Neuron (in vitro differentiated cells): ENCODE measurements around the gene SPTSSB.
A peak's percentile ranks its signal among the peaks of the same experiment; 100 is the strongest.

Source experiments
- H2AFZ ChIP-seq: one replicate; pipeline ENCODE4 v1.6.1; 2013; ENCODE audit warnings: low read depth, mild to moderate bottlenecking, inconsistent platforms, low read length, moderate library complexity
- H3K27me3 ChIP-seq: one replicate; pipeline ENCODE4 v1.6.1; 2013; ENCODE audit warnings: low read length; ENCODE audit not compliant: insufficient read depth
- H3K36me3 ChIP-seq: one replicate; pipeline ENCODE4 v1.6.1; 2013; ENCODE audit warnings: low read length; ENCODE audit not compliant: insufficient read depth
- H3K4me1 ChIP-seq: one replicate; pipeline ENCODE4 v1.6.1; 2013; ENCODE audit warnings: low read length; ENCODE audit not compliant: insufficient read depth
- H3K4me3 ChIP-seq: 2 replicates; pipeline ENCODE4 v1.5.1; 2013; ENCODE audit warnings: mild to moderate bottlenecking, low read length, moderate library complexity
- H3K9me3 ChIP-seq: one replicate; pipeline ENCODE4 v1.6.1; 2013; ENCODE audit warnings: low read length

SPTSSB gene

DNA sequence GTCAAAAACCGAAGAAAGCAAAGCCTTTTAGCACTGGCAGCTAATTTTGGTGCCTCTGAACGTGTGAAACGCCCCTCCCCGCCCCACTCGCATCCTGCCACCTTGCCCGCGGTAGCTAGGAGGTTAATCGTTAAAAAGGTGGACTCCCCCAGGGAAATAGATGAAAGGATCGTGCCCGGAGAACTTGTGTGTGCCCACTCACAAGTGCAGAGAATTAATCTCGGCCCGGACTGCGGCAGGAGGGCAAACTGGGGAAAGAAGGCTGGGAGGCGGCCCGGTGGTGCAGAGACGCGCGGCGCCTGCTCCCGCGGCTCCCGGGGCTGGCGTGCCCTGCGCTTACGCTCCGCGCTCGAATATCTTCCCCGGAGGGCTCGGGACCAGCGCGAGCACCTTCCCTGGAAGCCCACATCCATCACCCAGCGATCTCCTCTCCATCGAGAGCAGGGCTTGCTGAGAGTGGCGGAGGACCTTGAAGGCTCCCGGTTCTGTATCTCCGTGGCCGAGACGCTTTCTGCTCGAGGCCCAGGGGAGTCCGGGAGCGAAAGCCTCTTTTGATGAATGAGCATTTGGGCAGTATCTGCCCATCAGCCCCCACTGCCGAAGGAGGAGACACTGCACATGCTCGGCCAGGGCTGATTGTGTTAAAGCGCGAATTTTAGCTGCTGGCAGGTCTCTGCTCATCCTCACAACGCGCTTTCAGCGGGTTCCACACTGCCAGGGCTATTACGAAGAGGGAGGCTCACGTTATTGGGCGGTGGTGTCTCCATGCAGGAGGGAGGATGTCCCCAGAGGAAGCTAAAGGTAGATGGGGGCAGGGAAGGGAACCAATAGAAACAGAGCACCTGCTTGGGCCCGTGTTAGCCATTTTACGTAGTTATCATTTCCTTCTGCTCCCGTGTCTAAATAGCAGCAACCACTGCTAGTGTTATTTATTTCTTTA, 1.3 kb upstream of the SPTSSB start:
- Histone ChIP-seq H3K4me3 (peak overlapping the region; percentile 47), H3K4me1 (peaks cover 9% of the 10 kb centered on the region), H3K27me3 (peaks cover 53% of the 10 kb centered on the region)

DNA sequence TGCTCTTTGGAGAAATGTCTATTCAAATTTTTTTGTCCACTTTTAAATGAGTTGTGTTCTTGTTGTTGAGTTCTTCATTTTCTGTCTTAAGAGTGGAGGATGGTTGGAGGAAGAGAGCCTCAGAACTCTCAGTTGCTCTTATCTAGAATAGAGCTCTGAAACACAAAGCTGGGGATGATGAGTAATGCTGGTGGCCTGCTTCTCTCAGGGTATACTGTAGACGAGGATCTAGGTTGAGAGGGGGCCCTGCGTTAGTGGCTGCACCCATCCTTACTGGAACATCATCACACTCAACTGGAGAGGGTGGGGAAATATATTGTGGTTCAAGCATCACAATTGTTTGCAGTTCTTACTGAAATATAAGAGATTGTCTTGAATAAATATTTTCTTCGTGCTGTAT, 1.8 kb downstream of the SPTSSB start:
- H3K4me3 ChIP-seq, result no peak overlapping the region
- H3K36me3 ChIP-seq, result no peaks in the 10 kb centered on the region
- no peaks in the 10 kb centered on the region for H3K9me3 ChIP-seq
- no peak overlapping the region for H2AFZ ChIP-seq
- peaks cover 41% of the 10 kb centered on the region for H3K27me3 ChIP-seq
- peaks cover 9% of the 10 kb centered on the region for H3K4me1 ChIP-seq

More for the DNA sequence above, 1.3 kb upstream of the SPTSSB start:
- Histone ChIP-seq H2AFZ (peak overlapping the region; percentile 96), H3K9me3 (no peaks in the 10 kb centered on the region), H3K36me3 (no peaks in the 10 kb centered on the region)

DNA sequence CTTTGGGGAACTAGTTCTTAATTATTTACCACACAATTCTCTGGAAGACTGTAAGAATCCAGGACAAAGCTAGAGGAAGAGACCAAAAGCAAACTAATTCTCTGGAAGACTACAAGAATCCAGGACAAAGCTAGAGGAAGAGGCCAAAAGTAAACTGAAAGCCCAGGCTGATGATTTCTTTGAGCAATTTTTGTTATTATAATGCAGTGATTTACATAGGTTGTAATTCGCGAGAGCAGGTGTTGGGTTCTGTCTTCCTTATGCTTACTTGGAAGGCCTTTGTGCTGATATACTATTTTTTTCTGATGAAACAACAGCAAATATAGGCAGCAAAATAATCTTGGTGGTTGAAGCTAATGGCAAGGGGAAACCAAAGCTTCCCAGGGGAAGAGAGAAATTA, 5.2 kb downstream of the SPTSSB start:
- H3K27me3 ChIP-seq, result peaks cover 22% of the 10 kb centered on the region
- H3K36me3 ChIP-seq, result no peaks in the 10 kb centered on the region
- H3K9me3 ChIP-seq, result no peaks in the 10 kb centered on the region
- no peak overlapping the region for H2AFZ ChIP-seq
- H3K4me1 ChIP-seq, result no peaks in the 10 kb centered on the region
- no peak overlapping the region for H3K4me3 ChIP-seq

DNA sequence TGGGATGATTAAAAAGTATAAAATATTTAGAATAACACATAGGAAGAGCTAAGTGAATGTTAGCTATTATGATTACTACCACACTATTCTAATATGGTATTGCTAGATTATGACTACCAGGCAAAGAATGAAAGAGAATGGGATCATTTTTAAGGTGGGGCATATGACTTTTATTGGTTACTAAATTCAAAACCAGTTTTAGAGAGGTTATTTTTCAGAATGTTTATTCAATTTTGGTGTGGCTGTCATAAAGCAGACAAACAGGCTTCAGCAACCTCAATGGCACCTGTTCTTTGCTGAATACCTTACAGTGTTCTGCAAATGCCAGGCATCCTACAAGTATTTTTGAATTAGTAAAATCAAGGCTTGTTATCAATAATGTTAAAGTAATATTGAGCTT, 12.8 kb downstream of the SPTSSB start:
- Histone ChIP-seq H3K36me3 (no peaks in the 10 kb centered on the region), H3K27me3 (peaks cover 5% of the 10 kb centered on the region), H3K9me3 (no peaks in the 10 kb centered on the region), H2AFZ (no peak overlapping the region), H3K4me1 (no peaks in the 10 kb centered on the region), H3K4me3 (no peak overlapping the region)

DNA sequence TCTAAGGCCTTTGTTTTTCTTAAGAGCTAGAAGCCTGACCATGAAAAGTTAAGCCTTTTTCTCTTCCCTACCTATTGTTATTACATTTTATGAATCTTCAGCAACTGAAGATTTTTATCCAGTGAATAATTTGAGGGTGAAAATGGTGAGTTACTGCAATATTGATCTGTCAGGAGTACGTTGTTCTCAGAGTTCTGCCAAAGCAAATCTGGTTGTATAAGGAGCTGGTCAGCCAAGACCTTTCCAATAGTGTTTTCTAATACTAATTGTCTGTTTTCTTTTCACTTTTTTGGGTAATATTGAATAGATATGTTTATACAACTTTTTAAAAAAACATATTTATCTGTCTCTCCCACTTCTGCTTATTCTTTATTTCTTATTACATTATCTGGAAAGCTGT, 15.0 kb downstream of the SPTSSB start:
- Histone ChIP-seq H3K9me3 (no peaks in the 10 kb centered on the region), H3K4me1 (no peaks in the 10 kb centered on the region), H3K36me3 (no peaks in the 10 kb centered on the region), H3K4me3 (no peak overlapping the region), H2AFZ (no peak overlapping the region), H3K27me3 (peaks cover 5% of the 10 kb centered on the region)

DNA sequence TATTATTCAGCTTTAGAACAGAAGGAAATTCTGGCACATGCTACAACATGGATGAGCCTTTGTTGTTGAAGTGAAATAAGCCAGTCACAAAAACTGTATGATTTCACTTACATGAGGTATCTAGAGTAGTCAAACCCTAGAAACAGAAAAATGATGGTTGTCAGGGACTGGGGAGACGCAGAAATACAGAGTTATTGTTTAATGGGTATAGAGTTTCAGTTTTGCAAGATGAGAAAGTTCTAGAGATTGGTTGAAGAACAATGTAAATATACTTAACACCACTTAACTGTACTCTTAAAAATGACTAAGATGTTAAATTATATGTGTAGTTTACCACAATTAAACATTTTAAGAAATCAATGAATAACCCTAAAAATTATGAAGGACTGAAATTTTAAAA, 15.8 kb downstream of the SPTSSB start:
- Histone ChIP-seq H3K9me3 (no peaks in the 10 kb centered on the region), H3K27me3 (peaks cover 3% of the 10 kb centered on the region), H3K4me3 (no peak overlapping the region), H2AFZ (no peak overlapping the region), H3K36me3 (no peaks in the 10 kb centered on the region), H3K4me1 (no peaks in the 10 kb centered on the region)

DNA sequence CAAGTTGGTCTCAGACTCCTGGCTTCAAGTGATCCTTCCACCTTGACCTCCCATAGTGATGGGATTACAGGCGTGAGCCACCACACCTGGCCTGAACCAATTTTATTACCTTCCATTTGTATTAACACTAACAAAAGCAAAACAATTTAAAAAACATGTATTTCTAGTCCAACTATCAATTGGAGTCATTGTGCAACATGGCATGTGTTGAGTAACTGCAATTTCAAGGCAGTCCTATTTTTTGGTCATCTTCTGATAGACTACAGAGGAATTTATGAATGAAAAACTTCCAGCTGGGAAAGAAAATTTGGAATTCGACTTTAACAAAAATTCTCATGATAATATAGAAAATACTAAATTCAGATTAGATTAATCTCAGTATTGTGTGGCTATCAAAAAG, 16.8 kb downstream of the SPTSSB start:
- Histone ChIP-seq H2AFZ (no peak overlapping the region), H3K9me3 (no peaks in the 10 kb centered on the region), H3K36me3 (no peaks in the 10 kb centered on the region), H3K4me3 (no peak overlapping the region), H3K27me3 (peaks cover 3% of the 10 kb centered on the region), H3K4me1 (no peaks in the 10 kb centered on the region)

DNA sequence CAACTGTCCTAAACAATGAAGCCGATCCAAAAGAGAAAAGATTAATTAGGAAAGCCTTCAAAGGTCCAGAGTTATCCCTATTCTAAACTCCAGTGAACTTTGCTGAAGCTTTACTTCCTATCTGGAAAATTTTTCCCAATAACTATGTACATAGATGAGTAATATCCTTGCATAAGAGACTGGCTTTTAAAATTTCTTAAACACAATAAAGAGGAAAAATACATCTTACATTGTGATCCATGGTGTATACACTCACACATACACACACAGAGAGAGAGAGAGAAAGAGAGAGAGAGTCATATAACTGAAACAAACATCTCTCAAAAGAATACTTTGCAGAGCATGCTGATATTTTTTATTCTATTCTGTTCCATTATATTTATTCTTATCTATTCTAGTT, 20.0 kb downstream of the SPTSSB start:
- Histone ChIP-seq H2AFZ (no peak overlapping the region), H3K9me3 (no peaks in the 10 kb centered on the region), H3K36me3 (no peaks in the 10 kb centered on the region), H3K4me1 (no peaks in the 10 kb centered on the region), H3K27me3 (peaks cover 3% of the 10 kb centered on the region), H3K4me3 (no peak overlapping the region)

DNA sequence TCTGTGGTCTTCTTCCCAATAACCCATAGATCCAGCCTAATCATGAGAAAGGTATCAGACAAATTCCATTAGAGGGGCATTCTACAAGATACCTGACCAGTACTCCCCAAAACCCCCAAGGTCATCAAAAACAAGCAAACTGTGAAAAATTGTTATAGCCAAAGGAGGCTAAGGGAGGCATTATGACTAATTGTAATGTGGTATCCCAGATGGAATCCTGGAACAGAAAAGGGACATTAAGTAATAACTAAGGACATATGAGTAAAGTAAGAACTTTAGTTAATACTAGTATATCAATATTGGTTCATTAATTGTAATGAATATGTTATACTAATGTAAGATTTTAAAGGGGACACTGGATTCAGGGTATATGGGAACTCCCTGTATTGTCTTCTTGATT, 20.4 kb downstream of the SPTSSB start:
- H3K27me3 ChIP-seq, result peaks cover 3% of the 10 kb centered on the region
- H3K9me3 ChIP-seq, result no peaks in the 10 kb centered on the region
- no peak overlapping the region for H2AFZ ChIP-seq
- H3K4me3 ChIP-seq, result no peak overlapping the region
- no peaks in the 10 kb centered on the region for H3K4me1 ChIP-seq
- no peaks in the 10 kb centered on the region for H3K36me3 ChIP-seq

DNA sequence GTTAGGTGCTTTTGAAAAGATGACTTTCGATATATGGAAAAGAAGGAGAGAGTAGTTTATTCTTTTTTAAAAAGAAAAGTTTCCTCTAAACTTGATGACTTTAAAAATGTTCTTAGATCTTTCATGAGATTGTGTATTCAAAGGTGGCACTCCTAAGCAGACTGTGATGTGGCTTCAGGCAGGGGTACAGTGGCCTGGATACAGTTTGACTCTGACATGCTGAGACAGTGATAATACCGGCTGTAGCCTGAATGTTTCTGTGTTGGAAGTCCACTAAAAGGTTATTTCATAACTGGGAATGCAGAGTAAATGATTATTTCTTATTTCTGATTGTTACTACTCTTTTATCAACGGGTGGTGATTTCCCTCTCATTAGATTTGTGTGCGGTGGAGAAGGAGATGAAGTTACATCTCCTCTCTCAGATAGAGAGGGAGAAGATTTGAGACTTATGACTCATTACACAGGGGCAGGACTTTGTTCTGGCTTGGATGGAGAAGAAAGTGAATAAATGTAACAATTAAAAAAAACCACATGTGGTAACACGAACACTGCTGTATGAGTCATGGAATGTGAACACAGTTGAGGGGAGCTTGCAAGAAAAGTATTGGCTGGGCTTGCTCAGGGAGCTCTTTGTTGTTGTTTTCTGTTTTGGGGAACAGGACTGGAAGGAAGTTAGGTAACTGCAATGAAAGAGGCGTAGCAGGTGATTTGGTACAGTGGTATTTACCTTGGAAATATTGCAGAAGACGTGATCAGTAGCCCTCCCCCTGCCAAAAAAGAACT, 21.6 kb downstream of the SPTSSB start:
- Histone ChIP-seq H3K27me3 (no peaks in the 10 kb centered on the region), H3K4me1 (no peaks in the 10 kb centered on the region), H3K36me3 (no peaks in the 10 kb centered on the region), H3K9me3 (no peaks in the 10 kb centered on the region), H3K4me3 (no peak overlapping the region), H2AFZ (no peak overlapping the region)

DNA sequence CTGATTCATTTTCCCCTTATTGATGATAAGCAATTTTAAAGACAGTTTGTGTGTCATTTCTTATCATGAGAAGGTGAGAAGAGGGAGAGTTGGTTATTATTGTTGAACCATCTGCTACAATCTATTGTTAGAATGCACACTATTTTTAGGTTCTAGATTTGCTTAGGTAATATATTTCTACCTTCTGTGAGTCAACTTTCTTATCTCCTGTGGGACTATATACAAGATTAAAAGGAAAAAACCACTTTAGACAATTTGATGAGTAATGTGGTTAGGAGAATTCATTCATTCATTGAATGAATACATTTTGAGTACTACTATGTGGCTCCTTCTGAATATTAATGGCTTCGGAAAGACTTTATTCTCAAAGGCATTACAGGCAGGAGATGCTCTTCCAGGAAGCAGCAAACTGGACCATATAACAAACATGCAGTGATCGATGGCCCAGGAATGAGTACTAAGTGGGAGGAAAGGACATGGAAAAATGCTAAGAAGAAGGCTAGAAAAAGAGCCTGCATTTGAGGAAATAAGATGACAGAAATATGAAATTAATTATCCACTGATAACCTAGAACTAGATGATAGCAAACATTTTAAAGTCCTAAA, 22.4 kb downstream of the SPTSSB start:
- Histone ChIP-seq H2AFZ (no peak overlapping the region), H3K4me3 (no peak overlapping the region), H3K36me3 (no peaks in the 10 kb centered on the region), H3K27me3 (no peaks in the 10 kb centered on the region), H3K4me1 (no peaks in the 10 kb centered on the region), H3K9me3 (no peaks in the 10 kb centered on the region)

DNA sequence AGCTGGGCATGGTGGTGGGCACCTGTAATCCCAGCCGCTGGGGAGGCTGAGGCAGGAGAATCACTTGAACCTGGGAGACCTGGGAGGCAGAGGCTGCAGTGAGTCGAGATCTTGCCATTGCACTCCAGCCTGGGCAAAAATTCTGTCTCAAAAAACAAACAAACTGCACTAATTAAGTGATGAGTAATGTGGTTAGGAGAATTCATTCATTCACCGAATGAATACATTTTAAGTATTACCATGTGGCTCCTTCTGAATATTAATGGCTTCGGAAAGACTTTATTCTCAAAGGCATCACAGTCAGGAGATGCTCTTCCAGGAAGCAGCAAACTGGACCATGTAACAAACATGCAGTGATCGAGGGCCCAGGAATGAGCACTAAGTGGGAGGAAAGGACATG, 23.6 kb downstream of the SPTSSB start:
- H3K27me3 ChIP-seq, result no peaks in the 10 kb centered on the region
- no peaks in the 10 kb centered on the region for H3K4me1 ChIP-seq
- H3K9me3 ChIP-seq, result no peaks in the 10 kb centered on the region
- H3K36me3 ChIP-seq, result no peaks in the 10 kb centered on the region
- H3K4me3 ChIP-seq, result no peak overlapping the region
- H2AFZ ChIP-seq, result no peak overlapping the region

DNA sequence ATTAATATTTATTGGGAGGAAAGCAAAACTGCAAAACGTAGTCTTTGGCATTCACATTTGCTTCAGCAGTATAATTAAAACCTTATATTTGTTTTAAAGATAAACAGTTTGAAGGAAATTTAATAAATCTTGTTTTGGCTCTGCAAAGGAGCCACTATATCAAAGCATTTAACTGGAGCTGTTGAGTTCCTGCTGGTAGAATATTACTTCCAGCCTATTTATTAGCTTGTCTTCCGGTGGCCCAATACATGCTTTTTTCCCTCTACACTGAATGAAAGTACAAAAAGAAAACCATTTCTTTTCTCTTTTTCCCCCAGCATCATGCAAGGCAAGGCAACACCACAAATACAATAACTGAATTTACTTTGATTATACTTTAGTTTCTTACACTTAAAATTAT, 26.3 kb downstream of the SPTSSB start:
- Histone ChIP-seq H3K4me3 (no peak overlapping the region), H3K9me3 (no peaks in the 10 kb centered on the region), H3K4me1 (no peaks in the 10 kb centered on the region), H3K36me3 (no peaks in the 10 kb centered on the region), H2AFZ (no peak overlapping the region), H3K27me3 (no peaks in the 10 kb centered on the region)
